ENCODE results near the gene ATP2B2.

ATP2B2 gene

GRCh38 chr3:10468613-10469354, 36.6 kb downstream of the ATP2B2 start:
- DNase-seq: no peak

DNA sequence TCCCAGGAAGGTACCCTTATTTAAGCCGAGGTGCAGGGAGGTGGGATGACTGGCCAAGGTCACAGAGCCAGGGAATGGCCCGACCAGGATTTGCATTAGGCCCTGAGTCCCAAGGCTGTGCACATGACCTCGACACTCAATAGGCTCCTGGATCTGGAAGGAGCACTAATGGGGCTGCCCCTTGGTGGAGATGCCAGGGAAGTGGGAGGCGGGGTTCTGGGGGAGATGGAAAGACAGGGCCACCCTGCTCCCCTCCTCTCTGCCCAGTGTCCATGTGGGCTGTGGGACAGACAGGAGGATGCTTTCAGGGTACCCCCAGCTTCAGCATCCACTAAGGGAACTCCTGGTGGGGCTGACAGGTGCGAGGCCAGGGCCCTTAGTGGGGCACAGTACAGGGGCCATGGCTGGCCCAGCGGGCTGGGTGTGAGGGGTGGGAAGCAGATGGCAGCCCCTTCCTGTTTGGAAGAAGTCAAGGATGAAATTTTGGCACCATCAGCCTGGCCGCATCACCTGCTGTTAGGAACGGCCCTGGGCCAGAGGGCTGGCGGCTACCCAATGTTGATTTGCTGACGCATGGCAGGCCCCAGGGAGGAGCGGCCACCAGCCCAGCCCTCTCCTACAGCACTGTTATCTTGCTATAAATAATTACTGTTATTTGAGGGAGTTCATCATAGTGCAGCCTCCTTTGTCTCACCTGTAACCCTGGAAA, 37.3 kb downstream of the ATP2B2 start:
- DNase-seq: no peak

DNA sequence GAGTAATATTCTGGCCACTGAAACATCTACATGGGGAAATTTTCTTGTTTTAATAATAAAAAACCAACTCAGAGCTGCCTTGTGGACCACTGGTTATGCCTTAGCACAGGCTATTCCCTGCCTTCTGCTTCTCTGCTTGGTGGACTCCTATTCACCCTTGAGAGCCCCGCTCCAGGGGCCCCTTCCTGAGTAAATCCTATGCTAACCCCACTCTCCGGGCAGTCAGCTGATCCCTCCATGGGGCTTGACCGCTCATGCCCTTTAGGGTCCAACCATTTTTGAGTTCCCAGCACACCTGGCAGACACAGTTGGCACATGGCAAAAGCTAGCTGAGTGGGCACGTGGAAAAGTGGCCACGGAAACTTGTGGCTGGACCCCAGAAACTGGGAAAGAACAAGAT, 38.2 kb downstream of the ATP2B2 start:
- DNase-seq: no peak

- DNase-seq: no peak
These were observed 39.2 kb downstream of the ATP2B2 start for GRCh38 chr3:10466186-10466585.

GRCh38 chr3:10465161-10465560, 40.2 kb downstream of the ATP2B2 start:
- no peak for DNase-seq

DNA sequence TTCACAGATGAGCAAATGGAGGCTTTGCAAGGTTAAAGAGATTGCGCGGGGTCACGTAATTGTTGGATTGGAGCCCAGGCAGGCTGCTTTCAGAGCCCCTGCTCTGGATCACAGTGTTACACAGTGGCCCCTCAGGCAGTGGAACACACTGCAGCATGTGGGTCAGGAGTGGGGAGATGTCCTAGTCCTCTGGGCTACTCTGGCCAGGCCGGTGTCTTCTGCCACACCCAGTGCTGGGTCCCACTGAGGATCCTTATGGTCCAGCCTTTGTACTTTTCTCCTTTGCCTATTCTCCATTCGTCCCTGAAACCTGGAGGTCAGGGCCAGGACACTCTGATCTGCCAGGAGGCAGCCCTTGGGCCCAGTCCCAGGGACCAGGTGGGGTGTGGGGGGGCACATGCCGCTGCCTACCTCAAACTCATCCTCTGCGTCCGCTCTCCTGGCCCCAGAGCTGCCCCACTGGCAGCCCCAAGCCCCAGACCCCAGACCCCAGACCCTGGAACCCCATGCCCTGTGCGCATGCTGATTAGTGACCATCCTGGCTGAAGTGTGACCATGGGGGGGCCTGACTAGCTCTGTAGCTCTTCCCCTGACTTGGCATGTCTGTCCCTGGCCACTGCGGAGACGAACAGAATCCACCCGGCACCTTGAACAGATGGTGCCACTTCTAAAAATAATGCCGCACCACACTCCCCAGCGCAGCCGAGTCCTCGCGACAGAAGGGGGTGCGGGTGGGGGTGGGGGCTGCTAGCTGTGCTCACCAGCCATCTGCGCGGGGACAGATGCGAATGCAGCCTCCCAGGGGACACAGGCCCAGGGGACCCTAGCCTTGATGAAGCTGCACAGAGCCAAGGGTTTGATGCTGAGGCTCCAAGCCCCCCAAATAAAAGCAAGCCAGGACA, 41.6 kb downstream of the ATP2B2 start:
- no peak for DNase-seq

DNA sequence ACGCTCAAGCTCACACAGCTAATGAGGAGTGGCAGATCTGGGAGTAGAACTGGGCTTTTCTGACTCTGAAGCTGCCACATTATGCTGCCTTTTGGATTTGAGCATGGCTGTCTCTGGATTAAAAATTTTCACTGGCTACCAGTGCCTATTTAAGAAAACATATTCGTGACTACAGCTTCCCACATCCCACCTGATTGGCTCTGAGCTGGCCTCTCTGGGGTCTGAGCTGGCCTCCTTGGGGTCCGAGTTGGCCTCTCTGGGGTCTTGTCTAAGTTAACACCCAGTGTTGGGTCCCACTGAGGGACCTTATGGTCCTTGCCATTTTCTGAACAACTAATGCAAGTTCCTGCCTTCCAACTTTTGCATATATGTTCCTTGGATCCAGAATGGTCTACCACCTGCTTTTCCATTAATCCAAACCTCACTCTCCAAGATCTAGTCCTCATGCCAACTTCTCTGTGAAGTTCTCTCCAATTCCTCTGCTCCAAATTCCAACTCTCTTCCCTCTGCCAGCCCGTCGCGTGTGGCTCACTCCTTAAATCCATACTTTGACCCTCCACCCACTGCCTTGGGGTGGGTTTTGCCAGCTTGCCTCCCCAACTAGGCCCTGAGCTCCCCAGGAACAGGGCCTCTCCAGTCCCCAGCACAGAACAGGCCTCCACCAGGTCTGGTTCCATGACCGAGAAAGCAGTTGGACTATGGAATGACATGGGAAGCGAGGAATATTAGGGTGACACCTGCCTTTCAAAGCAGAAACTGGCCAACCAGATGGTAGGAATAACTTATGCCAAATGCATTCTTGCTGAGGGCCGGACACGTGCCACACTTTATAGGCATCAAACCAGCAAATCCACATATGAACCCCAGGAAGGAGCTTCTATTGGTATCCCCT, 42.5 kb downstream of the ATP2B2 start:
- no peak for DNase-seq

- no peak for DNase-seq
These were observed 44.3 kb downstream of the ATP2B2 start for GRCh38 chr3:10460951-10461545.

GRCh38 chr3:10459954-10460754, 45.2 kb downstream of the ATP2B2 start:
- DNase-seq: peak; percentile 16

DNA sequence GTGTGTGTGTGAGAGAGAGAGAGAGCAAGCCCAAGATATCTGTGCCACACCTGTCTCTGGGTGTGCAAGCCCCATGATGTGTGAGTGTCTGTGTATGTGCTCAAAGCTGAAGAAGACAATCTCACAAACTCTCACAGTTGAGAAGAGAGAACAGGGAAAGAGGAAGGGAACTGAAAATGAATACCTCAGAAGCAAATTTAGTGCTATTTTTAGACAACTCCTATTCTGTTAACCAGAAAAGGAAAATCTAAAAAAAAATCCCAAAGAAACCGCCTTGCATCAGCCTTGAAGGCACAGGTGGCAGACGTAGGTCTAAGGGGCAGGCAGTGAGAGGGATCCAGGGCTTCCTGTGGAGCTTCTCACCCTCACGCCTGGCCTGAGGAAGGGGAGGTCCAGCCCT, 47.8 kb downstream of the ATP2B2 start:
- no peak for DNase-seq

- no peak for DNase-seq
These were observed 48.4 kb downstream of the ATP2B2 start for GRCh38 chr3:10456981-10457380.

DNA sequence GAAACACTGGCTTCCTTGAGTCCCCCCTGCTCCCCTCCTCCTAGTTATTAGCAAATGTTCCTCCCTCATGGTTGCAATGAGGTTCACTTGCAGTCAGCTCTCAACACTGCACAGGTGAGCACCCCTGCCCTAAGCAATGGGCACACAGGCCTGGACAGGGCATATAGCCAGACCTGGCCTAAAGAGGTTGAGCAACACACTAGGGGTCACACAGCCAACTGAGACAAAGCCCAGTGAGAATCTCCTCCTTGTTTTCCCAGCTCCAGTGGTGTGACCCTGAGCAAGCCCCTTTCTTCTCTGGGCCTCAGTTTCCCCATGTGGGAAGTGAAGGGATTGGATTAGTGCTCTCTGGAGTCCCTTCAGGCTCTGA, 49.9 kb downstream of the ATP2B2 start:
- DNase-seq: no peak

DNA sequence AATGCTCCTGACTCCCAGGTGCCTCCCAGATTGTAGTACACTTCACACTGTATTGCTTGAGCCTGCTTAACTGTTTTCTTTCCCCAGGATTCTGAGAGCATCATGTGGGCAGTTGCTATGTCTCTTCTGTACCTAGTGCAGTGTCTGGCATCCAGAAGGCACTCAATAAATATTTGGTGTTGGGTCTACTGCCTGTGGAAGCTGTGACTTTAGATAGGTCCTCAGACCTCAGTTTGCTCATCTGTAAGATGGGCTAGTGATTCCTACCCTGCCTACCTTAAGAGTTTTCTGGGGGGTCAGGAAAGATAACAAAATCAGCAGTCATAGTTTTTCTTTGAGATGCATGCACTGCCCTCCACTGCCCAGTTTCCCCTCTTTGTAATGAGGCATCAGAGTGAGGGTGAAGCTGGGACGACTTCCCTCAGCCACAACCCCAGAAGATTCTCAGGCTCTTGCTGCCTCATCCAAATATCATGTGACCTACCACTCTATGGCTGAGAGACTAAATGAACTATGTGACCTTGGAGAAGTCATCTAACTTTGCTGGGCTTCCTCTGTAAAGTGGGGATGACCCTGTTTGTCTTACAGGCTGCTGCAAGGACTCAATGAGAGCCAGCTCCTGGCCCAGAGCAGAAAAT, 50.4 kb downstream of the ATP2B2 start:
- DNase-seq: peak; percentile 21

GRCh38 chr3:10453431-10454163, 51.8 kb downstream of the ATP2B2 start:
- no peak for DNase-seq

DNA sequence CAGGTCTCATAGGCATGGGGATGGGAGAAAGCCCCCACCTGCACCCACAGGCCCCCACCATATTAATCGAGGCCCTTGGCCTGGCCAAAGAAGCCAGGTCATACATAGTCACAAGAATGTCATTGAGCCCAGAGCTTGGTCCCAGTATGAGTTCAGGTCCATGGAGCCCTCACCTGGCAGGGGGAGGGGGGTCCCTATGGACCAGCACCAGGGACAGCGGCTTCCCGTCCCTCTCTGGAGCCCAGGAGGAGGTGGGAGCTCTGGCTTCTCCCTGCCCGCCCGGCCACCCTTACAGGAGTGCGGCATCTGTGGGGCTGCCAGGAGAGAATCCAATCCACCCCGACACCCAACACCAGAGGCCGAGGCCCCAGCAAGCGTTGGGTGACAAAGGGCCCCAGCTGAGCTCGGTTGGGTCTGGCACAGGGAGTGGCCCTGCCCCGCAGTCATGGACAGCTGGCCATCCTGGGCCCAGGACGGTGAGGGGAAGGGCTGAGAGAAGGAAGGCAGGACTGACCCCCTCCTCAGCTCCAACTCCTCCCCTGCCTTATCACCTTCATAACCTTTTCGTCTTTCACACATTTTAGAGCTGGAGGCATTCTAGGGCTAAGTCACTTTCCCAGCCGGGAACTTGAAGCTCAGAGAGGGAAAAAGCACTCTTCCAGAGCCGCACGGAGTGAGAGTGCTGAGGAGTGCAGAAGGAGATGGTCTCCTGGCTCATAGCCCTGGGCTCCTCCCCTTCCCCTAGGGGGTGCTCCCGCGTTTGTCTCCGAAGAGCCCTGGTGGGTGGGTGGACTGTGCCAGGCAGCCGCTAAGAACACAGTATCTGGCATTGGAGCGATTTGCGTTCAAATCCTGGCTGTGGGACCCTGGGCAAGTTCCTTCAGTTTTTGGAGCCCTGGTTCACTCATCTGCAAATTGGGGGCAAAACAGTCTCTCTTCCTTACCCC, 54.6 kb downstream of the ATP2B2 start:
- DNase-seq: no peak

DNA sequence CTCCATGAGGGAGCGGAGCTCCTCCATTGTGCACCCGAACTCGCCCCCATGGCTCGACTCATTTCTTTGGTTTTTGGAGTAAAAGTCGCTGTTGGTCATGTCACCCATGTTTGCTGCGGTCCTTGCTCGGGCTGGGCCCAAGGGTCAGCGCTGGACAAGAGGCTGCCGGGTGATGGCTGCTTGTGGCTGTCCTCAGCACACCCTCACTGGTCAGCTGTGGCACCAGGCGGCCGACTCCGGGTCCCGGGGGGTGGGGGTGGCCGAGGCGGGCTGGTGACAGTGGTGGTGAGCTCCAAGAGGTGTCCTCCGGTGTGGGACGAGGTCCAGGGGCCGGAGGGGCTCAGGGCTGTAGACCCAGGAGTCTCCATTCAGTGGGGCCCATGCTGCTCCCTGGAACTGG, 56.0 kb downstream of the ATP2B2 start:
- no peak for DNase-seq

DNA sequence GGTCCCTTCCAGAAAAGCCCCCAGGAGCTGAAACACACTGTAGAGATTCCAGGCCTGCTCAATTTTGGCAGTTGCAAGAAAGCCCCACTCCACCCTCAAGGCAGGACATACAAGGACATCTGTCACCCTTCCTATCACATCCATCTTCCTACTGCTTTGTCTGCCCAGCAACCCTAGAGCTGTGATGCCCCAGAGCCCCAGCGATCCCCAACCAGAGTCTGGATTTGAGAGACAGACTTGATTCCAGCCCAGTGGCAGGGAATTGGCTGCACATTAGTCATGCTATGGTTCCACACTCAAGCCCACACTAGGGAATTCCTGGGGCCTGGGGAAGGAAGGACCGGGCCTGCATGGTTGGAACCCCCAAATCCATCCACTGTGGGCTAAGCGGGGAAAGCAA, 56.8 kb downstream of the ATP2B2 start:
- no peak for DNase-seq

- no peak for DNase-seq
These were observed 57.7 kb downstream of the ATP2B2 start for GRCh38 chr3:10447527-10448260.

All from suppressor macrophage treated with lipopolysaccharide for 4 hours (primary cell).